ENCODE results near the gene RBAK. TPM values are rescaled to one million over a fixed set of nuclear protein-coding genes. Genes with fewer than 3 reads are reported as not detected.
"Not testable (repeated sequence)": the region's sequence is repeated elsewhere in the genome, so short reads cannot be mapped to it uniquely, and the experiment has no call there.

RBAK gene
- polyA plus RNA-seq, 1 experiment: 6.1 TPM

DNA sequence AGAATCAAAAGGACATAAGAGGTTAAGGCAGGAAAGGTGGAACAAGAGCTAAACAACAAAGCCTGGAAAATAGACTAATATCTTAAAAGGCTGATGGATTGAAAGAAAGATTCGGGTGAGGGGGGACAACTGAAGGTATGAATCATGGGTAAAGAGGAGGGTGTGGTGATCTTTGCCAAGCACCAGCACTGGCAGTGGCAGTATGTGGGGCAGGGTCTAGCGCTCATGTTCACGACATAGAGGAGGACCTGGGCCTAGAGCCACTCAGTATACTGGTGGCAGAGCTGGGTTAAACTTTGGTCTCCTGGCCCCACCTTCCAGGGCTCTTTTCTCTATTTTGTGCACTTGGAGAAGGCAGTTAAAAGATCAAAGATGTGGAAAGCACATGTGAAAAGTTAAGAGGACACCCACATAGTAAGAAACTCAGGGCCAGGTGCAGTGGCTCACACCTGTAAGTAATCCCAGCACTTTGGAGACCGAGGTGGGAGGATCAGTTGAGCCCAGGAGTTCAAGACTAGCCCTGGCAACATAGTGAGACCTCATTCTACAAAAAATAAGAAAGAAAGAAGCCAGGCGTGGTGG lies 46.2 kb upstream of the RBAK start:
- H3K27ac ChIP-seq (ENCODE audit: low read depth, low read length): no peak overlapping the region
- no peaks in the 10 kb centered on the region for H3K9me3 ChIP-seq (ENCODE audit: control insufficient read depth, insufficient read depth, low read length)
- DNase-seq (ENCODE audit: low read depth, low spot score): no peak
- H3K4me3 ChIP-seq (ENCODE audit: low read depth, low read length): no peak overlapping the region
- POLR2A ChIA-PET: no interaction called here
- TF ChIP-seq, protein P1, sequence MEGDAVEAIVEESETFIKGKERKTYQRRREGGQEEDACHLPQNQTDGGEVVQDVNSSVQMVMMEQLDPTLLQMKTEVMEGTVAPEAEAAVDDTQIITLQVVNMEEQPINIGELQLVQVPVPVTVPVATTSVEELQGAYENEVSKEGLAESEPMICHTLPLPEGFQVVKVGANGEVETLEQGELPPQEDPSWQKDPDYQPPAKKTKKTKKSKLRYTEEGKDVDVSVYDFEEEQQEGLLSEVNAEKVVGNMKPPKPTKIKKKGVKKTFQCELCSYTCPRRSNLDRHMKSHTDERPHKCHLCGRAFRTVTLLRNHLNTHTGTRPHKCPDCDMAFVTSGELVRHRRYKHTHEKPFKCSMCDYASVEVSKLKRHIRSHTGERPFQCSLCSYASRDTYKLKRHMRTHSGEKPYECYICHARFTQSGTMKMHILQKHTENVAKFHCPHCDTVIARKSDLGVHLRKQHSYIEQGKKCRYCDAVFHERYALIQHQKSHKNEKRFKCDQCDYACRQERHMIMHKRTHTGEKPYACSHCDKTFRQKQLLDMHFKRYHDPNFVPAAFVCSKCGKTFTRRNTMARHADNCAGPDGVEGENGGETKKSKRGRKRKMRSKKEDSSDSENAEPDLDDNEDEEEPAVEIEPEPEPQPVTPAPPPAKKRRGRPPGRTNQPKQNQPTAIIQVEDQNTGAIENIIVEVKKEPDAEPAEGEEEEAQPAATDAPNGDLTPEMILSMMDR (IDR thresholded peaks at IDR 0.05; ENCODE audit: low read depth, low read length): no peak
- CTCF ChIA-PET: interaction anchor here (1.2 kb wide), 1 partner anchor 25 kb away, joined by 5 read pairs; no protein-coding TSS in a partner anchor
- no peaks in the 10 kb centered on the region for H3K27me3 ChIP-seq (ENCODE audit: control insufficient read depth, insufficient read depth, low read length)

DNA sequence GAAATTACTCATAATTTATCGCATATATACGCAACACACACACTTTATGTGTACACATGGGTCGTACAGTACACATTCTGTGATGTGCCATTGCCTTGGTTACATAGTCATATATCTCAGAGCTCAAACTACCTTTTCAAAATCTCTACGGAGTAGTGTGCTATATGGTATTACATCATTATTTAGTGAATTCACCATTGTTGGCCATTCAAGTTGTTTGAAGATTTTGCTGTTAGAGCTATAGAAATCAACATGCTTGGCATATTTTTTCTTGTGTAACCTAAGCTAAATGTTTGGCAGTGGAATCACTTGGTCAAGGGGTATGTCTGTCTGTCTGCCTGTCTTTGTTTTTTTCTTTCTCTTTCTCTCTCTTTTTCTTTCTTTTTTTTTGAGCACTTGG lies 44.7 kb upstream of the RBAK start:
- Histone ChIP-seq H3K27ac (ENCODE audit: low read depth, low read length) (no peak overlapping the region), H3K4me3 (ENCODE audit: low read depth, low read length) (no peak overlapping the region), H3K9me3 (ENCODE audit: control insufficient read depth, insufficient read depth, low read length) (no peaks in the 10 kb centered on the region), H3K27me3 (ENCODE audit: control insufficient read depth, insufficient read depth, low read length) (no peaks in the 10 kb centered on the region)
- ChIA-PET POLR2A (interaction anchor here (0.6 kb wide), 1 partner anchor 27 kb away, joined by 6 read pairs; no protein-coding TSS in a partner anchor), CTCF (interaction anchor here (0.5 to 1.1 kb wide), 2 partner anchors 27 to 206 kb away, joined by 4 to 5 read pairs; no protein-coding TSS in a partner anchor)
- no peak for DNase-seq (ENCODE audit: low read depth, low spot score)
- TF ChIP-seq, protein P1 (IDR thresholded peaks at IDR 0.05; ENCODE audit: low read depth, low read length): no peak

DNA sequence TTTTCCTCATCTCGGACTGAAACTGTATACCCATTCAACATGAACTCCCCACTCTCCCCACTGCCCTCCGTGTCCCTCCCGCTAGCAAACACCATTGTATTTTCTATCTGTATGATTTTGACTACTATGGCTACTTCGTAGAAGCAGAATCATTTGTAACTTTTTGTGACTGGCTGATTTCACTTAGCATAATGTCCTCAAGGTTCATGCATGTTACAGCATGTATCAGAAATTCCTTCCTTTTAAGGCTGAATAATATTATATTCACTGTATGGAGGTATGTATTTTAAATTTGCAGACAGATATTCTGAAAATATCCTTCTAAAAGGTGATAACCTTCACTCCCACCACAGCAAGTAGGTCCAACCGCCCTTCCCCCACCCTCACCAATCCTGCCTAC lies 43.7 kb upstream of the RBAK start:
- DNase-seq (ENCODE audit: low read depth, low spot score): no peak
- H3K27ac ChIP-seq (ENCODE audit: low read depth, low read length): no peak overlapping the region
- no peaks in the 10 kb centered on the region for H3K27me3 ChIP-seq (ENCODE audit: control insufficient read depth, insufficient read depth, low read length)
- POLR2A ChIA-PET: no interaction called here
- CTCF ChIA-PET: no interaction called here
- TF ChIP-seq, protein P1 (IDR thresholded peaks at IDR 0.05; ENCODE audit: low read depth, low read length): no peak
- H3K4me3 ChIP-seq (ENCODE audit: low read depth, low read length): no peak overlapping the region
- H3K9me3 ChIP-seq (ENCODE audit: control insufficient read depth, insufficient read depth, low read length): no peaks in the 10 kb centered on the region

DNA sequence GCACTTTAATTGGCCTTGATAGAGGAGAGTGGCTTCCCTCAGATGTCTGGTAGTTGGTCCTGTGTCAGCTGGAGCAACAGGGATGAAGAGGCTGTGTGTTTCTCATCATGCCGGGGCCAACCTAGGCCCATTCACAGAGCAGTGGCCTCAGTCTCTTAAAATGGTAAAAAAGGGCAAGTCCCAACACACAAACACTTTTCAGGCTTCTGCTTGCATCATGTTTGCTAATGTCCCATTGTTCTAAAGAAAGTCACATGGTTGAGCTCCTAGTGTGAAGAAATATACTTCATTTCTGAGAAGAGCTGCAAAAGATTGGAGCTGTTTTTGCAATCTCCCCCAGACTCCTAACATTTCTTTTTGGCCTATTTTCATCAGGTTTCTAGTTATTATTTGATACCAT lies 40.6 kb upstream of the RBAK start:
- H3K27ac ChIP-seq (ENCODE audit: low read depth, low read length): no peak overlapping the region
- ChIA-PET CTCF (no interaction called here), POLR2A (no interaction called here)
- H3K27me3 ChIP-seq (ENCODE audit: control insufficient read depth, insufficient read depth, low read length): no peaks in the 10 kb centered on the region
- no peak overlapping the region for H3K4me3 ChIP-seq (ENCODE audit: low read depth, low read length)
- no peaks in the 10 kb centered on the region for H3K9me3 ChIP-seq (ENCODE audit: control insufficient read depth, insufficient read depth, low read length)
- TF ChIP-seq, protein P1 (IDR thresholded peaks at IDR 0.05; ENCODE audit: low read depth, low read length): no peak
- DNase-seq (ENCODE audit: low read depth, low spot score): no peak

DNA sequence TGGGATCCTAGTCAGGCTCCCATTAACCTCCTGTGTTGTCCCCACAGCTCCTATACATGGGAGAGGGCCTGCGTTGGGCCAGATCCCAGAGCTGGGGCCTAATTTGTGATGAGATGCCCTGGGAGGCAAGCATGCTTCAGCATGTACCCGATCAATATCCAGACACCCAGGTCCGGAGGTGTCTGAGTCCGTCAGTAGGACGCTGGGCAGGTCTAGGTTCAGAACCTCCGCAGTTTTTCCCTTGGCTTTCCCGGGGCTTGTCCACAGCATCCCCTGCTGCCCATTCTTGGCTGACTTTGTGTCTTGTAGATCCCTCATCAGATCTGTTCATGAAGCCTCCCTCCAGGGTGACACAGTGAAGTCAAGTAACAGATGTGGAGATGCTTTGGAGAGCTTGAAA lies 32.7 kb upstream of the RBAK start:
- POLR2A ChIA-PET: no interaction called here
- DNase-seq (ENCODE audit: low read depth, low spot score): no peak
- TF ChIP-seq, protein P1 (IDR thresholded peaks at IDR 0.05; ENCODE audit: low read depth, low read length): no peak

DNA sequence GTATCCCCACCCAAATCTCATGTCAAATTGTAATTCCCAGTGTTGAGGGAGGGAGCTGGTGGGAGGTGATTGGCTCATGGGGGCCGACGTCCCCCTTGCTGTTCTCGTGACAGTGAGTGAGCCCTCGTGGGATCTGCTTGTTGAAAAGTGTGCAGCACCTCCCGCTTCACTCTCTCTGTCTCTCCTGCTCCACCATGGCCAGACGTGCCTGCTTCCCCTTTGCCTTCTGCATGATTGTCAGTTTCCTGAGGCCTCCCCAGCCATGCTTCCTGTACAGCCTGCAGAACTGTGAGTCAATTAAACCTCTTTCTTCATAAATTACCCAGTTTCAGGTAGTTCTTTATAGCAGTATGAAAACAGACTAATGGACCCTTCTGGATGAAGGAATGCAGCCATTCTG lies 29.7 kb upstream of the RBAK start:
- H3K27me3 ChIP-seq (ENCODE audit: control insufficient read depth, insufficient read depth, low read length); DNase-seq (ENCODE audit: low read depth, low spot score); H3K4me3 ChIP-seq (ENCODE audit: low read depth, low read length); CTCF ChIA-PET; H3K9me3 ChIP-seq (ENCODE audit: control insufficient read depth, insufficient read depth, low read length); H3K27ac ChIP-seq (ENCODE audit: low read depth, low read length); POLR2A ChIA-PET: not testable (repeated sequence)

More for the DNA sequence above, 32.7 kb upstream of the RBAK start:
- CTCF ChIA-PET: no interaction called here
- H3K27ac ChIP-seq (ENCODE audit: low read depth, low read length): no peak overlapping the region
- no peaks in the 10 kb centered on the region; the same call in 1 of the 2 replicates for H3K9me3 ChIP-seq (ENCODE audit: control insufficient read depth, insufficient read depth, low read length)
- H3K4me3 ChIP-seq (ENCODE audit: low read depth, low read length): no peak overlapping the region
- no peaks in the 10 kb centered on the region for H3K27me3 ChIP-seq (ENCODE audit: control insufficient read depth, insufficient read depth, low read length)

DNA sequence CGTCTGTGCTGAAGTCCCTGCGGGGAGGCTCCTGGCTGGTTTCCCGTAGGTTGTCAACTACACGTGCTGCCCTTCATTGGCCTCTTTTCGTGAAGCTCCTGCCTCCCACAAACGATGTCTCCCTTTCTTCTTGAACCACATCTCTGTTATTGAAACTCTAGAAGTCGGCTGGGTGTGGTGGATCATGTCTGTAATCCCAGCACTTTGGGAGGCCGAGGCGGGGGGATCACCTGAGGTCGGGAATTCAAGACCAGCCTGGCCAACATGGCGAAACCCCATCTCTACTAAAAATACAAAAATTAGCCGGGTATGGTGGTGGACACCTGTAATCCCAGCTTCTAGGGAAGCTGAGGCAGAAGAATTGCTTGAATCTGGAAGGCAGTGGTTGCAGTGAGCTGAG lies 28.0 kb upstream of the RBAK start:
- DNase-seq (ENCODE audit: low read depth, low spot score); POLR2A ChIA-PET; CTCF ChIA-PET; H3K27ac ChIP-seq (ENCODE audit: low read depth, low read length); H3K27me3 ChIP-seq (ENCODE audit: control insufficient read depth, insufficient read depth, low read length); H3K4me3 ChIP-seq (ENCODE audit: low read depth, low read length); H3K9me3 ChIP-seq (ENCODE audit: control insufficient read depth, insufficient read depth, low read length): not testable (repeated sequence)
